Measurements from ENCODE around the gene SDR39U1. TPM values are rescaled to one million over a fixed set of nuclear protein-coding genes. Genes with fewer than 3 reads are reported as not detected.

Gene SDR39U1
- total and polyA plus RNA-seq, 10 of the 15 experiments (the other 5 are each of a cell fraction or from before 2014, with no cell fraction given), result 14.0 to 89.3 (median 42.2) TPM

DNA sequence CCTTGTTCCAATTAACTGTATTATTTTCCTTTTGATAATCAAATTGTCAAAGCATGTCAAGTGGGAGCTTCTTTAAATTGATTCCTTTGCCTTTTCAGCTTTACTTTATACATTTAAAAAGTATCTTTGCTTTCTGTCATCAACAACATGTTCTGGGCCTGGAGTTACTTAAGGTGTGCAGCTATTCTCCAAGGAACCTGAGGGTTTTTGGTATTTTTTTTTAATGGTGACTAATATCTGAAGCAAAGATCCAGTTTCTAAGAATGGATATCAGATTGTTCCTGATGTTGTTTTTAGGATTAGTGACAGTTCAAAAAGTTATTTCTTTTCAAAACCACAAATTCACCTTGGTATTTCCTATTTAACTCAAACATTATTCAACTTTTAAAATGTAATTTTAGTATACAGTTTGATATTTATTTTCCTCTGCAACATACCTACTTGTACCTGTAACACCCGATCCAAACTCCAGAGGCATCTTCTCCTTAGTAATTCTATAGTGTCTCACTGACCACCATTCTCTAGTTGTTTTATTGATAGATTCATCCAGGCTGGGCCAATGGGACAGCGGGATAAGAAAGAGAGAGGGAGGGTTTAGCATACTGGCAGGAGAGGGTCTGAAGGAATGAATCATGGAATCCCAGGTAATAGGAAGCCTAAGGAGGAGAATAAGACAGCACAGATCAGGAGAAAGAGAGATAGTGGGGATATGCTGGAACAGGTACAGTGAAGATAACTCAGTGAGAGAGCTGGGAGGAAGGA, 16.2 kb downstream of the SDR39U1 start (continued):
- TF ChIP-seq, protein P1, sequence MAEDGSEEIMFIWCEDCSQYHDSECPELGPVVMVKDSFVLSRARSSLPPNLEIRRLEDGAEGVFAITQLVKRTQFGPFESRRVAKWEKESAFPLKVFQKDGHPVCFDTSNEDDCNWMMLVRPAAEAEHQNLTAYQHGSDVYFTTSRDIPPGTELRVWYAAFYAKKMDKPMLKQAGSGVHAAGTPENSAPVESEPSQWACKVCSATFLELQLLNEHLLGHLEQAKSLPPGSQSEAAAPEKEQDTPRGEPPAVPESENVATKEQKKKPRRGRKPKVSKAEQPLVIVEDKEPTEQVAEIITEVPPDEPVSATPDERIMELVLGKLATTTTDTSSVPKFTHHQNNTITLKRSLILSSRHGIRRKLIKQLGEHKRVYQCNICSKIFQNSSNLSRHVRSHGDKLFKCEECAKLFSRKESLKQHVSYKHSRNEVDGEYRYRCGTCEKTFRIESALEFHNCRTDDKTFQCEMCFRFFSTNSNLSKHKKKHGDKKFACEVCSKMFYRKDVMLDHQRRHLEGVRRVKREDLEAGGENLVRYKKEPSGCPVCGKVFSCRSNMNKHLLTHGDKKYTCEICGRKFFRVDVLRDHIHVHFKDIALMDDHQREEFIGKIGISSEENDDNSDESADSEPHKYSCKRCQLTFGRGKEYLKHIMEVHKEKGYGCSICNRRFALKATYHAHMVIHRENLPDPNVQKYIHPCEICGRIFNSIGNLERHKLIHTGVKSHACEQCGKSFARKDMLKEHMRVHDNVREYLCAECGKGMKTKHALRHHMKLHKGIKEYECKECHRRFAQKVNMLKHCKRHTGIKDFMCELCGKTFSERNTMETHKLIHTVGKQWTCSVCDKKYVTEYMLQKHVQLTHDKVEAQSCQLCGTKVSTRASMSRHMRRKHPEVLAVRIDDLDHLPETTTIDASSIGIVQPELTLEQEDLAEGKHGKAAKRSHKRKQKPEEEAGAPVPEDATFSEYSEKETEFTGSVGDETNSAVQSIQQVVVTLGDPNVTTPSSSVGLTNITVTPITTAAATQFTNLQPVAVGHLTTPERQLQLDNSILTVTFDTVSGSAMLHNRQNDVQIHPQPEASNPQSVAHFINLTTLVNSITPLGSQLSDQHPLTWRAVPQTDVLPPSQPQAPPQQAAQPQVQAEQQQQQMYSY (CRISPR knock-in tag; IDR thresholded peaks at IDR 0.05), result no peak
- TF ChIP-seq, protein P2, sequence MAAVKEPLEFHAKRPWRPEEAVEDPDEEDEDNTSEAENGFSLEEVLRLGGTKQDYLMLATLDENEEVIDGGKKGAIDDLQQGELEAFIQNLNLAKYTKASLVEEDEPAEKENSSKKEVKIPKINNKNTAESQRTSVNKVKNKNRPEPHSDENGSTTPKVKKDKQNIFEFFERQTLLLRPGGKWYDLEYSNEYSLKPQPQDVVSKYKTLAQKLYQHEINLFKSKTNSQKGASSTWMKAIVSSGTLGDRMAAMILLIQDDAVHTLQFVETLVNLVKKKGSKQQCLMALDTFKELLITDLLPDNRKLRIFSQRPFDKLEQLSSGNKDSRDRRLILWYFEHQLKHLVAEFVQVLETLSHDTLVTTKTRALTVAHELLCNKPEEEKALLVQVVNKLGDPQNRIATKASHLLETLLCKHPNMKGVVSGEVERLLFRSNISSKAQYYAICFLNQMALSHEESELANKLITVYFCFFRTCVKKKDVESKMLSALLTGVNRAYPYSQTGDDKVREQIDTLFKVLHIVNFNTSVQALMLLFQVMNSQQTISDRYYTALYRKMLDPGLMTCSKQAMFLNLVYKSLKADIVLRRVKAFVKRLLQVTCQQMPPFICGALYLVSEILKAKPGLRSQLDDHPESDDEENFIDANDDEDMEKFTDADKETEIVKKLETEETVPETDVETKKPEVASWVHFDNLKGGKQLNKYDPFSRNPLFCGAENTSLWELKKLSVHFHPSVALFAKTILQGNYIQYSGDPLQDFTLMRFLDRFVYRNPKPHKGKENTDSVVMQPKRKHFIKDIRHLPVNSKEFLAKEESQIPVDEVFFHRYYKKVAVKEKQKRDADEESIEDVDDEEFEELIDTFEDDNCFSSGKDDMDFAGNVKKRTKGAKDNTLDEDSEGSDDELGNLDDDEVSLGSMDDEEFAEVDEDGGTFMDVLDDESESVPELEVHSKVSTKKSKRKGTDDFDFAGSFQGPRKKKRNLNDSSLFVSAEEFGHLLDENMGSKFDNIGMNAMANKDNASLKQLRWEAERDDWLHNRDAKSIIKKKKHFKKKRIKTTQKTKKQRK (IDR thresholded peaks at IDR 0.05; ENCODE audit: low read depth, low read length), result no peak
- no peak for TF ChIP-seq JUND (IDR thresholded peaks at IDR 0.05; ENCODE audit: low read depth, low read length)
- TF ChIP-seq ZZZ3 (IDR thresholded peaks at IDR 0.05; ENCODE audit: control insufficient read depth, insufficient read length, low read depth), result no peak
- no peak for TF ChIP-seq ZBED1 (IDR thresholded peaks at IDR 0.05; ENCODE audit: borderline replicate concordance)
- TF ChIP-seq EZH2 (IDR thresholded peaks at IDR 0.05; ENCODE audit: borderline replicate concordance, control insufficient read depth, low read depth, low read length), result no peak
- no peak for TF ChIP-seq POLR2A (IDR thresholded peaks at IDR 0.05; ENCODE audit: low read depth, low read length)
- TF ChIP-seq FOXK2 (IDR thresholded peaks at IDR 0.05), result no peak
